B cell (primary cell): Measurements from ENCODE around the gene UBA7.

Source experiments
- CTCF ChIP-seq: fragments of 200-600 bp; IDR thresholded peaks from one replicate; pipeline ENCODE4 v1.8.0; 2022; ENCODE audit warnings: antibody characterized with exemption, mild to moderate bottlenecking
- EZH2 ChIP-seq: IDR thresholded peaks from 2 replicates; pipeline ENCODE4 v1.6.1; 2012; ENCODE audit warnings: borderline replicate concordance, low read depth, mild to moderate bottlenecking, moderate library complexity, low read length; ENCODE audit not compliant: insufficient read depth, poor library complexity, severe bottlenecking

- no peak for TF ChIP-seq EZH2
- TF ChIP-seq CTCF: no peak
Observed at GRCh38 chr3:49856181-49857005, 42.6 kb upstream of the UBA7 start, which contains the start of gene TRAIP.
